ENCODE data around the gene ING1. TPM values are rescaled to one million over a fixed set of nuclear protein-coding genes. Genes with fewer than 3 reads are reported as not detected.

ING1 gene
- 18.1 and 20.2 TPM in 2 replicates for total RNA-seq

GRCh38 chr13:110713642-110713952 lies at the start of gene ING1:
Gene ING1 (plus strand): TSS chr13:110713700. CDS start chr13:110714150, 450 bp downstream.

GRCh38 chr13:110705826-110706569 lies 7.5 kb upstream of the ING1 start, which contains the start of gene CARS2:
Gene CARS2 (minus strand): TSS chr13:110706116. CDS start chr13:110706093, 23 bp downstream.

Other genes with a start within 250 kb of the ING1 start
- gene RAB20, start 152.0 kb upstream of the ING1 start, total RNA-seq = 3.1 and 5.3 TPM in 2 replicates
- gene NAXD, start 98.2 kb upstream of the ING1 start, total RNA-seq = 20.5 and 26.1 TPM in 2 replicates
- 57.8 and 137 TPM in 2 replicates for gene CARS2, start 7.6 kb upstream of the ING1 start, total RNA-seq
- 21.9 and 32.8 TPM in 2 replicates for gene ANKRD10, start 201.4 kb downstream of the ING1 start, total RNA-seq